Suppressor macrophage (primary cell): ENCODE data around the gene HSD3B7.
A peak's percentile ranks its signal among the peaks of the same experiment; 100 is the strongest.
"Not testable (repeated sequence)": the region's sequence is repeated elsewhere in the genome, so short reads cannot be mapped to it uniquely, and the experiment has no call there.

Experiments
- DNase-seq, 4 experiments: peaks; one replicate each; pipeline ENCODE4 v3.0.0-alpha.2; 2020 to 2022
- total RNA-seq, 17 experiments: gene quantifications; one replicate each; lab custom pipeline; 2026; ENCODE audit warnings: mixed read lengths in 6 of 17, inconsistent platforms in 3 of 17; lab: John Stamatoyannopoulos, UW

HSD3B7 gene
- 78.0 to 283 (median 153) reads per million in 17 experiments for total RNA-seq

GRCh38 chr16:30984669-30985400, at the start of gene HSD3B7:
TSS of gene HSD3B7 (plus strand) at chr16:30985207. CDS start at chr16:30985659, 452 bp downstream.
- DNase-seq, result peak; percentile 87 to 96 (median 94)

DNA sequence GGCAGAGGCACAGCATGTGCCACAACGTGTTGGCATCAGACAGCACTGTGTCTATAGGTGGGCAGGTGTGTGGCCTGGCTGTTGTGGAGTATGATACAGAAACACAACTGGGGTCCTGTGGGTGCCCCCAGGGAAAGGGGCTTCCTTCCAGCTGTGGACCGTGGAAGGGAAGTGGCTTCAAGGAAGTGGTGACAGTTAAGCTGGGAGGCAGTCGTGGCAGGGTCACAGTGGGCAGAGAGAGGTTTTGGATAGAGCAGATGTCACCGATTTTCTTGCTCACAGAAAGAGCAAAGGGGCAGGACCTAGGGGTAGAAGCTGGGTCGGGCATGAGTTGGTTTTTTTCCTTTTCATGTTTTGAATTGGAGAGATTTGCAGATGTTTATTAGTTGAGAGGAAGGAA, 47.3 kb upstream of the HSD3B7 start:
- peak in 1 of 4 experiments; percentile 16 for DNase-seq

DNA sequence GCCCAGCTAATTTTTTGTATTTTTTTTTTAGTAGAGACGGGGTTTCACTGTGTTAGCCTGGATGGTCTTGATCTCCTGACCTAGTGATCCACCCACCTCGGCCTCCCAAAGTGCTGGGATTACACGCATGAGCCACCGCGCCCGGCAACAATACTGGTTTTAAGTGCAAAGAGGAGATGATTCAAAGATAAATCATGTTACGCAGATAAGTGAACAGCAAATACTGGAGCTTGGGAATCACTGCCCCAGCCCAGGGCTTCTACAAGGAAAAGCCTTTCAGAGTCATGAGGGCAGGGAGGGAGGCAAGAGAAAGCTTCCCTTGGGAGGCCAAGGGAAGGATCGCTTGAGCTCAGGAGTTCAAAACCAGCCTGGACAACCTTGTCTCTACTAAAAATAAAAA, 45.4 kb upstream of the HSD3B7 start:
- DNase-seq, result not testable (repeated sequence)

- peak; percentile 82 to 91 (median 88) for DNase-seq
Observed at GRCh38 chr16:30941600-30942425, 43.2 kb upstream of the HSD3B7 start.

GRCh38 chr16:30942426-30942806, 42.6 kb upstream of the HSD3B7 start:
- DNase-seq, result no peak

DNA sequence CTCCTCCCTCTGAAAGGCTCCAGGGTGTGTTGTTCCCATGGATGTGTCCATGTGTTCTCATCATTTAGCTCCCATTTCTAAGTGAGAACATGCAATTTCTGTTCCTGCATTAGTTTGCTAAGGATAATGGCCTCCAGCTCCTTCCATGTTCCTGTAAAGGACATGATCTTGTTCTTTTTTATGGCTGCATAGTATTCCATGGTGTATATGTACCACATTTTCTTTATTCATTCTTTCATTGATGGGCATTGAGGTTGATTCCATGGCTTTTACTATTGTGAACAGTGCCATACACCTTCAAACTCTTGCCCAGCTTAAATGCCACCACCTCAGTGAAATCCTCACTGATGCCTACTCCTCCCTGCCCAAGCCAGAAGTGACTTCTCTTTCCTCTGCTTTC, 40.7 kb upstream of the HSD3B7 start:
- DNase-seq, result no peak

GRCh38 chr16:30946671-30947540, 38.1 kb upstream of the HSD3B7 start:
- DNase-seq, result no peak

DNA sequence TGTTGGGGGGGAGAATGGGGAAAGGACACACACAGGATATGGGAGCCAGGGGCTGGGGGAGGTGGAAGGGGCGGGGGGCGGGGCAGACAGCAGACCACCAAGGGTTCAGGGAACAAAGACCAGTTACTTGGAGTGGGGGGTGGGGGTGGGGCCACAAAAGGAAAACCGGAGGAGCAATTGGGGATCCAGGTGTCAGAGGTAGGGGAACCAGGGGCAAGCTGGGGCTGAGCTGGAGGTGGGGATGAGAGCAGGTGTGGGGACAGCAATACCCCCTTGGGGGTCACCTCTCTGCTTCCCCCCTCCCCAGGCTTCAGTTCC, 37.5 kb upstream of the HSD3B7 start:
- no peak for DNase-seq

DNA sequence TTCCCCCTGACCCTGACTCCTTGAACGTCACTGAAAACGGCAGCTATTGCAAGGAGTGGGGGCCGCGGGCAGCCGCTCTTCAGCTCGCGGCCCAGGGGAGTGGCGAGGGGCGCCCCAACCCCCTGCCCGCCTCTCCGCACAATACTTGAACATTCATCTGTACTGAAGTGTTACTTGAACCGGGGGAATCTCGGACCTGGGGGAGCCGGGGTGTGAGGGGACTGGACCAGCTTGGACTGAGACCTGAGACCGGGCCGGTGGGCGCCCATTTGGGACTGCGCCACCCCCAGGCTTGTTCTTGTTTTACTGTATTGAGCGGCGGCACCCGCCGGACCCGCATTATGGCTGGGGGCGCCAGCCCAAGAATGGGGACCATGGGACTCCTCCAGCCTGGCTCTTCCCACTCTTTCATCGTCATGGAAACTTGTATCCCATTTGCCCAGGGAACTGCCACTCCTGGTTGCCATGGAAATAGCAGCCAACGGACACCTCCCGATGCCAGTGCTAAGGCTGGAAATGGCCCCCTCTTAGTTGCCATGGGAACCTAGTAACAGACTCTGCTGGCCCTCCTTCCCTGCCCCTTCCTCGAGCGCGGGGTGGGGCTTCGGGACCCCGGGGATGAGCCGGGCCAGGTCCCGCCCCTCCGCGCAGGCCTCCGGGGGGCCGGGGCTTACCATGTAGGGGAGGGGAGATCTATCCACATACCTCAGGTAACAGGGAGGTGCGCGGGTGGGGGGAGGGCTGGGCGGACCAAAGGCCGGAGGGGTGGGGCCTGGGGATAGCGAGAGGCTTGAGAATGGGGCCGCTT, 36.9 kb upstream of the HSD3B7 start:
- peak; percentile 67 to 79 (median 74) for DNase-seq

DNA sequence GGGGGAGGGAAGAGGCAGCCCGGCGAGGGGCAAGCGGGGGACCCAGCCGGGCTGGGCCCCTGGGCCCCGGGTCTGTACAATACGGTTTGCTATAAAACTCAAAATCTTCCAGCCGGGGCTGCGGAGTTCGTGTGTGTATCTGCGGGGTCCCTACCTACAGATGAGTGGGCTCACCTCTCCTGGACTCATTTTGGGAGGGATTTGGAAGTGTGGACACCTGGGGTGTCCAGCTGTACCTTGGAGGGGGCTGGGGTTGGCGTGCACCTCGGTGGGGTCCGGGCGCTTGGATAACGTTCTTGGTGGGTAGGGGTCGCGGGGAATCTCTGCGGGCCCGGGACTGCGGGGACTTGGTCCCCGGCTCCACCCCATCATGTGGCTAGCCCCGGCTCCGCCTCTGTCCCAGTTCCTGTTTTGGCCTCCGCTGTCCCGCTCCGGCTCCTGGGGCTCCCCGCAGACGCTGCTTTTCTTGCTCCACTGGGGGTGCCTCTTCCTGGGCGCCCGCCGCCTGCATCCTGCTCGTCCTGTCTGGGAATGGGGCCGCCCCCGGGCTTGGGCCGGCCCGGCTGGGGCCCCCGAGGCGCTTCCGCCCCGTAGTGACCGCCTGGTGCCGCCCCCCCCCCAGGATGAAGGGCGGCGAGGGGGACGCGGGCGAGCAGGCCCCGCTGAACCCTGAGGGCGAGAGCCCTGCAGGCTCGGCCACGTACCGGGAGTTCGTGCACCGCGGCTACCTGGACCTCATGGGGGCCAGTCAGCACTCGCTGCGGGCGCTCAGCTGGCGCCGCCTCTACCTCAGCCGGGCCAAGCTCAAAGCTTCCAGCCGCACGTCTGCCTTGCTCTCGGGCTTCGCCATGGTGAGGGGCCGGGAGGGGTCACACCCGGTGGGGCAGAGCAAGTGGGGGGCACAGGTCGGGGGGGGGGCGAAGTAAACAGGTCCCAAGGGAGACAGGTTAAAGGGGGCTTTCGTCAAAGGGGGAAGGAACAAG, 36.0 kb upstream of the HSD3B7 start, which contains the start of gene ORAI3:
TSS of gene ORAI3 (plus strand) at position 402 of the 983 bp plus-strand sequence. CDS start at position 624, 222 bp downstream.
- peak; percentile 84 to 93 (median 91) for DNase-seq

- DNase-seq, result peak; percentile 77 to 91 (median 88)
Observed at GRCh38 chr16:30949650-30950515, 35.1 kb upstream of the HSD3B7 start.

DNA sequence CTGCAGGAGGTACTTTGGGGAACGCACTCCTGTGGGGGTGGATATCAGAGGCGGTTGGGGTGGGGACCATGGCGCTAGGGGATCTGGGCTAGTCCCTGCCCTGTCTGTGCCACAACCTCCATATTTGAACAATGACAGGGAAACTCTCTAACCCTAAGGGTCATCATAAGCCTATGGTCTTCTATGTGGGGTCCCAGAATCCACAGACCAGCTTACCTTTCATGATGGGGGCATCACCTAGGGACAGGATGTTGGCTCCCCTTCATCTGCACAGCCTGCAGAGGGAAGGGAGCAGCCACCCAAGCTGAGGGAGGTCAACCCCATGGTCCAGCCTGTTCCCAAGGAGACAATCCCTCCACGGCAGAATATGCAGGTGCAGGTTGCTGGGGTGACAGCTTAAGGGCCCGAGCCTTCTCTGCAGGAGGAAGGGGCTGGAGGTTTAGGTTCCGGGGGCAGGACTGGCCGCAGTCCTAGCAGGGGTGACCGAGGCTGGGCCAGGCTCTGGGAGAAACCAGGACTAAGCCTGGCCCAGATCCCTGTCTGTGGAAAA, 34.4 kb upstream of the HSD3B7 start:
- DNase-seq, result no peak

DNA sequence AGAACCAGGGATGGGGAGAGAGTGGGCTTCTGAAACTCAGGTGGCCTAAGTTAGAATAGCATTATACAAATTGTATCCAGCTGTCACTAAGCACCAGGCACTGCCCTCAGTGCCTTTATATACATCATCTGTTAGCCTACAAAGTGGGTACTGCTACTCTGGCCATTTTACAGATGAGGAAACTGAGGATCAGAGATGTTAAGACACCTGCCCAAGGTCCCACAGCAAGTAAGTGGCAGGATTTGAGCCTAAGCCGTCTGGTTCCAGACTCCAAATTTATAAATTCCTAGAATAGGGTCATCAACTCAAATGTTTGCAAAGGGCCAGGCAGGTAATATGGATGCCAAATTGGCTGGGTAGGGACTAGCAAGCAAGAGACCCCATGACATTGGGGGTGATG, 33.8 kb upstream of the HSD3B7 start:
- DNase-seq, result no peak

DNA sequence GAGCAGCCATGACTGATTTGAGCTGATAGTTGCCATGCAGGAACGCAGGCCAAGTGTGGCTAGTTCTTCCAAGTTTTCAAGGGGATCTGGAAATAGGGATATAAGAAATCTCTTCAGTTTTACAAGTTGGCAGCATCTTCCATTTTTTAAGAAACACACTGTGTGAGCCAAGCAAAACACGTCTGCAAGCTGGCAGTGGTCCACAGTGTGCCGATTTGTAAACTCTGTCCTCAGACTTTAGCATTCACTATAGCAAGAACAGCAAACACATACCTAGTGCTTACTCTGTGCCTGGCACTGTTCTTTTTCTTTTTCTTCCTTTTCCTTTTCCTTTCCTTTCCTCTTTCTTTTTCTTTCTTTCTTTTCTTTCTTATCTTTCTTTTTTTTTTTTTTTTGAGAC, 33.3 kb upstream of the HSD3B7 start:
- DNase-seq, result no peak

- no peak for DNase-seq
Observed at GRCh38 chr16:30953111-30953510, 31.9 kb upstream of the HSD3B7 start.

DNA sequence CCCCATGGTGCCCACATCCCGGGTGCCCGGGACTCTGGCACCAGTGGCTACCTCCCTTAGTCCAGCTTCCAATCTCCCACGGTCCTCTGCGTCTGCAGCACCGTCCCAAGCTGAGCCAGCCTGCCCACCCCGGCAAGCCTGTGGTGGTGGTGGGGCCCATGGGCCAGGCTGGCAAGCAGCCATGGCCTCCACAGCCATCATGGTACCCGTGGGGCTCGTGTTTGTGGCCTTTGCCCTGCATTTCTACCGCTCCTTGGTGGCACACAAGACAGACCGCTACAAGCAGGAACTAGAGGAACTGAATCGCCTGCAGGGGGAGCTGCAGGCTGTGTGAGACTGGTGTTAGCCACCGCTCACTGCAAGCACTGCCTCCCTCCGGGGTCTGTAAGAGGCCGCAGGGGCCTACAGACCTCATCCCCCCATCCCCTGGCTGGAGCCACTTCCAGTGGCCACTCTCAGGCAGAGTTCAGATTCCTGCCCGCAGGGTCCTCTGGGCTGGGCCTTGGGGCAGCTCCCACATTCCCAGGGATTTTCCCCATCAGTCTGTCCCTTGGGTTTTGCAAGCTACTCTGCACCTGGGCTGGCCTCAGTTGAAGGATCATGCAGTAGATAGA, 31.4 kb upstream of the HSD3B7 start:
- peak; percentile 75 to 83 (median 78) for DNase-seq

DNA sequence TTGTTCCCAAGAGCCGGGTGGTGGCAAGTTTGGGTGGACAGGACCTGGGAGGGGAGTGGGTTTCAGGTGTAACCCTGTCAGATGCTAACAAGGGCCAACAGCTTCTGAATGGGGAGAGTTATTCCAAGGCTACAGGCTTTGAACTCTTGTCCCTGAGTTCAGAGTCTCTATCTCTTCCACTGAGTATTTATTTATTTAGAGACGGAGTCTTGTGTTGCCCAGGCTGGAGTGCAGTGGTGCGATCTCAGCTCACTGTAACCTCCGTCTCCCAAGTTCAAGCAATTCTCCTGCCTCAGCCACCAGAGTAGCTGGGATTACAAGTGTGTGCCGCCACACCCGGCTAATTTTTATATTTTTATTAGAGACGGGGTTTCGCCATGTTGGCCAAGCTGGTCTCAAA, 30.0 kb upstream of the HSD3B7 start:
- DNase-seq, result no peak

- DNase-seq, result peak; percentile 83 to 92 (median 90)
Observed at GRCh38 chr16:30956601-30957455, 28.2 kb upstream of the HSD3B7 start.
